ENCODE results near the gene PRKAG1. TPM values are rescaled to one million over a fixed set of nuclear protein-coding genes. Genes with fewer than 3 reads are reported as not detected.

PRKAG1 gene
- total and polyA plus RNA-seq, 10 of the 15 experiments (the other 5 are each of a cell fraction or from before 2014, with no cell fraction given): 44.5 to 91.6 (median 60.9) TPM

DNA sequence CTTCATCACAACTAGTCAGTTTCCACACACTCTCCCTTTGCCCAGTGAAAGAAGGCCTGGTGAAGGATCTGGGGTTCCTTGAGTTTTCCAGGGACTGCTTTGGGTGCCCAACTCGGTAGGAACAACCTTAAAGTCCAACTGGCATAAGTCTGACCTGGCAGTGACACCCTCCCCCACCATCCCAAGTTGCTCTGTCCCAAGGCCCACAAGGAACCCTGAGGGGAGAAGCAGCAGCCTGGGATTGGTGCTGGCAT, 40.4 kb upstream of the PRKAG1 start:
- H3K36me3 ChIP-seq (ENCODE audit: control insufficient read depth in 2 of 2, insufficient read depth in 2 of 2, low read length in 1 of 2): peaks cover 6 to 9% of the 10 kb centered on the region in 2 experiments
- FAIRE-seq (no peak), ATAC-seq (no peak), DNase-seq (ENCODE audit: low read depth, low spot score) (no peak)
- H3K9ac ChIP-seq (ENCODE audit: control insufficient read depth, insufficient read depth, low read length): peak overlapping the region; percentile 98
- SMC1A ChIA-PET (ENCODE audit: uncharacterized antibody, unreplicated experiment): interaction anchor here (1.2 to 1.3 kb wide), 4 partner anchors 21 to 208 kb away, joined by 3 to 4 read pairs (median 4); partner anchors contain the start of genes DDX23 and DHH
- CTCF ChIA-PET: interaction anchor here (1.0 to 5.0 kb wide), 7 partner anchors 12 to 206 kb away, joined by 3 to 26 read pairs (median 4); no protein-coding TSS in a partner anchor
- RAD21 ChIA-PET (ENCODE audit: unreplicated experiment): interaction anchor here (1.0 to 1.5 kb wide), 4 partner anchors 9 to 614 kb away, joined by 3 to 5 read pairs (median 4); partner anchors contain the start of gene RHEBL1
- in situ Hi-C loops (cut with MboI): no loop called here
- no peak overlapping the region for H2AFZ ChIP-seq (ENCODE audit: control insufficient read depth, low read depth, low read length)
- intact Hi-C loops (cut with micrococcal nuclease; ENCODE audit: unreplicated experiment): no loop called here
- peaks cover 73% of the 10 kb centered on the region for H3K79me2 ChIP-seq (ENCODE audit: control insufficient read depth, insufficient read depth, low read length)
- 0% methylated on average over 1 of the region's 1 CpG for WGBS (ENCODE audit: insufficient coverage, insufficient replicate concordance, low lambda C conversion rate, missing lambda C conversion rate)
- TF ChIP-seq, protein P1, sequence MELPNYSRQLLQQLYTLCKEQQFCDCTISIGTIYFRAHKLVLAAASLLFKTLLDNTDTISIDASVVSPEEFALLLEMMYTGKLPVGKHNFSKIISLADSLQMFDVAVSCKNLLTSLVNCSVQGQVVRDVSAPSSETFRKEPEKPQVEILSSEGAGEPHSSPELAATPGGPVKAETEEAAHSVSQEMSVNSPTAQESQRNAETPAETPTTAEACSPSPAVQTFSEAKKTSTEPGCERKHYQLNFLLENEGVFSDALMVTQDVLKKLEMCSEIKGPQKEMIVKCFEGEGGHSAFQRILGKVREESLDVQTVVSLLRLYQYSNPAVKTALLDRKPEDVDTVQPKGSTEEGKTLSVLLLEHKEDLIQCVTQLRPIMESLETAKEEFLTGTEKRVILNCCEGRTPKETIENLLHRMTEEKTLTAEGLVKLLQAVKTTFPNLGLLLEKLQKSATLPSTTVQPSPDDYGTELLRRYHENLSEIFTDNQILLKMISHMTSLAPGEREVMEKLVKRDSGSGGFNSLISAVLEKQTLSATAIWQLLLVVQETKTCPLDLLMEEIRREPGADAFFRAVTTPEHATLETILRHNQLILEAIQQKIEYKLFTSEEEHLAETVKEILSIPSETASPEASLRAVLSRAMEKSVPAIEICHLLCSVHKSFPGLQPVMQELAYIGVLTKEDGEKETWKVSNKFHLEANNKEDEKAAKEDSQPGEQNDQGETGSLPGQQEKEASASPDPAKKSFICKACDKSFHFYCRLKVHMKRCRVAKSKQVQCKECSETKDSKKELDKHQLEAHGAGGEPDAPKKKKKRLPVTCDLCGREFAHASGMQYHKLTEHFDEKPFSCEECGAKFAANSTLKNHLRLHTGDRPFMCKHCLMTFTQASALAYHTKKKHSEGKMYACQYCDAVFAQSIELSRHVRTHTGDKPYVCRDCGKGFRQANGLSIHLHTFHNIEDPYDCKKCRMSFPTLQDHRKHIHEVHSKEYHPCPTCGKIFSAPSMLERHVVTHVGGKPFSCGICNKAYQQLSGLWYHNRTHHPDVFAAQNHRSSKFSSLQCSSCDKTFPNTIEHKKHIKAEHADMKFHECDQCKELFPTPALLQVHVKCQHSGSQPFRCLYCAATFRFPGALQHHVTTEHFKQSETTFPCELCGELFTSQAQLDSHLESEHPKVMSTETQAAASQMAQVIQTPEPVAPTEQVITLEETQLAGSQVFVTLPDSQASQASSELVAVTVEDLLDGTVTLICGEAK (IDR thresholded peaks at IDR 0.05; ENCODE audit: borderline replicate concordance): no peak
- TF ChIP-seq ZBED1 (IDR thresholded peaks at IDR 0.05; ENCODE audit: borderline replicate concordance) (no peak), SMAD1 (IDR thresholded peaks at IDR 0.05; ENCODE audit: low read depth, partially characterized antibody) (no peak), EED (IDR thresholded peaks at IDR 0.05; ENCODE audit: low read depth) (no peak), GABPA (IDR thresholded peaks at IDR 0.05; ENCODE audit: low read depth) (no peak), JUND (IDR thresholded peaks at IDR 0.05; ENCODE audit: low read depth, low read length) (no peak), SPI1 (IDR thresholded peaks at IDR 0.05; ENCODE audit: borderline replicate concordance, insufficient read depth, low read depth, low read length) (no peak)
- TF ChIP-seq, protein P2, sequence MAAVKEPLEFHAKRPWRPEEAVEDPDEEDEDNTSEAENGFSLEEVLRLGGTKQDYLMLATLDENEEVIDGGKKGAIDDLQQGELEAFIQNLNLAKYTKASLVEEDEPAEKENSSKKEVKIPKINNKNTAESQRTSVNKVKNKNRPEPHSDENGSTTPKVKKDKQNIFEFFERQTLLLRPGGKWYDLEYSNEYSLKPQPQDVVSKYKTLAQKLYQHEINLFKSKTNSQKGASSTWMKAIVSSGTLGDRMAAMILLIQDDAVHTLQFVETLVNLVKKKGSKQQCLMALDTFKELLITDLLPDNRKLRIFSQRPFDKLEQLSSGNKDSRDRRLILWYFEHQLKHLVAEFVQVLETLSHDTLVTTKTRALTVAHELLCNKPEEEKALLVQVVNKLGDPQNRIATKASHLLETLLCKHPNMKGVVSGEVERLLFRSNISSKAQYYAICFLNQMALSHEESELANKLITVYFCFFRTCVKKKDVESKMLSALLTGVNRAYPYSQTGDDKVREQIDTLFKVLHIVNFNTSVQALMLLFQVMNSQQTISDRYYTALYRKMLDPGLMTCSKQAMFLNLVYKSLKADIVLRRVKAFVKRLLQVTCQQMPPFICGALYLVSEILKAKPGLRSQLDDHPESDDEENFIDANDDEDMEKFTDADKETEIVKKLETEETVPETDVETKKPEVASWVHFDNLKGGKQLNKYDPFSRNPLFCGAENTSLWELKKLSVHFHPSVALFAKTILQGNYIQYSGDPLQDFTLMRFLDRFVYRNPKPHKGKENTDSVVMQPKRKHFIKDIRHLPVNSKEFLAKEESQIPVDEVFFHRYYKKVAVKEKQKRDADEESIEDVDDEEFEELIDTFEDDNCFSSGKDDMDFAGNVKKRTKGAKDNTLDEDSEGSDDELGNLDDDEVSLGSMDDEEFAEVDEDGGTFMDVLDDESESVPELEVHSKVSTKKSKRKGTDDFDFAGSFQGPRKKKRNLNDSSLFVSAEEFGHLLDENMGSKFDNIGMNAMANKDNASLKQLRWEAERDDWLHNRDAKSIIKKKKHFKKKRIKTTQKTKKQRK (IDR thresholded peaks at IDR 0.05; ENCODE audit: low read depth, low read length): no peak
- no peaks in the 10 kb centered on the region for H3K9me3 ChIP-seq (replicated peaks; ENCODE audit: control insufficient read depth, insufficient read depth, low read length)
- peak overlapping the region; percentile 88 for H3K4me2 ChIP-seq (ENCODE audit: control insufficient read depth, insufficient read depth)
- peak overlapping the region; percentile 99 for H3K4me3 ChIP-seq
- H3K4me1 ChIP-seq (ENCODE audit: control insufficient read depth, insufficient read depth, low read length): peaks cover 6% of the 10 kb centered on the region
- BruUV-seq (replicated peaks): no TSS peak
- H4K20me1 ChIP-seq (ENCODE audit: control insufficient read depth, insufficient read depth): peaks cover 16% of the 10 kb centered on the region; the same call in 1 of the 2 replicates
- peak overlapping the region; percentile 99 for H3K27ac ChIP-seq (ENCODE audit: control insufficient read depth, insufficient read depth)
- no peaks in the 10 kb centered on the region for H3K27me3 ChIP-seq (replicated peaks in 1 of 2; ENCODE audit: control insufficient read depth in 2 of 2, insufficient read depth in 2 of 2, low read length in 1 of 2)
- POLR2A ChIA-PET: interaction anchor here (0.6 to 5.4 kb wide), 8 partner anchors 8 to 73 kb away, joined by 3 to 32 read pairs (median 4); partner anchors contain the start of genes RHEBL1 and TUBA1B

All from GM12878 (cell line).